ENCODE results near the gene CPSF2.

DNA sequence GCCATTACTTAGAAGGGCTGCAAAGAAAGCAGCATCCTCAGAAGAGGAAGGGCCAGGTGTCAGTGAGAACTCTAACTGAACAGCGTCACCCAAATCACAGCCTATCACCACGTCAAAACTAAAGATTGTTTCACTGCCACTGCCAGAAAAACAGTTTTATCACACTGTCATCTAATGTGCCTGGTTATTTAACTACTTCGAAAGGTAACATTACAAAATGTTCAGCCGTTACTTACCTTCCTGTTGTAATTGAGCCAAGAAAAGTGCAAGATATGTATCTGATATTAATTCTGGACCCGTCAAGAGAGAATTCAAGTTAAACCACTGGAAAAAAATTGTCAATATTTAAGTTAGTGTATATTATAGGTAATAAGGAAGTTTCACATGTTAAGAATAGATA, 33.3 kb upstream of the CPSF2 start:
- TF ChIP-seq, protein P1, sequence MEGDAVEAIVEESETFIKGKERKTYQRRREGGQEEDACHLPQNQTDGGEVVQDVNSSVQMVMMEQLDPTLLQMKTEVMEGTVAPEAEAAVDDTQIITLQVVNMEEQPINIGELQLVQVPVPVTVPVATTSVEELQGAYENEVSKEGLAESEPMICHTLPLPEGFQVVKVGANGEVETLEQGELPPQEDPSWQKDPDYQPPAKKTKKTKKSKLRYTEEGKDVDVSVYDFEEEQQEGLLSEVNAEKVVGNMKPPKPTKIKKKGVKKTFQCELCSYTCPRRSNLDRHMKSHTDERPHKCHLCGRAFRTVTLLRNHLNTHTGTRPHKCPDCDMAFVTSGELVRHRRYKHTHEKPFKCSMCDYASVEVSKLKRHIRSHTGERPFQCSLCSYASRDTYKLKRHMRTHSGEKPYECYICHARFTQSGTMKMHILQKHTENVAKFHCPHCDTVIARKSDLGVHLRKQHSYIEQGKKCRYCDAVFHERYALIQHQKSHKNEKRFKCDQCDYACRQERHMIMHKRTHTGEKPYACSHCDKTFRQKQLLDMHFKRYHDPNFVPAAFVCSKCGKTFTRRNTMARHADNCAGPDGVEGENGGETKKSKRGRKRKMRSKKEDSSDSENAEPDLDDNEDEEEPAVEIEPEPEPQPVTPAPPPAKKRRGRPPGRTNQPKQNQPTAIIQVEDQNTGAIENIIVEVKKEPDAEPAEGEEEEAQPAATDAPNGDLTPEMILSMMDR (IDR thresholded peaks at IDR 0.05) = no peak
- no peak for TF ChIP-seq EP300 (IDR thresholded peaks at IDR 0.05)
